GM20000 (cell line): Measurements from ENCODE around the gene AOAH.
A peak's percentile ranks its signal among the peaks of the same experiment; 100 is the strongest.
"Not testable (repeated sequence)": the region's sequence is repeated elsewhere in the genome, so short reads cannot be mapped to it uniquely, and the experiment has no call there.

Experiments used
- DNase-seq: peaks from one replicate; pipeline ENCODE4 v3.0.0; 2012; ENCODE audit warnings: low spot score
- CTCF ChIP-seq: IDR thresholded peaks from 2 replicates; pipeline ENCODE4 v1.5.1; 2012; ENCODE audit warnings: mild to moderate bottlenecking, control low read depth; ENCODE audit errors: extremely low read depth, missing control alignments

Gene AOAH

GRCh38 chr7:36711256-36711655, 13.0 kb downstream of the AOAH start:
- no peak for DNase-seq
- TF ChIP-seq CTCF, result no peak

- TF ChIP-seq CTCF, result no peak
- no peak for DNase-seq
These were observed 14.0 kb downstream of the AOAH start for GRCh38 chr7:36710186-36710791.

- no peak for TF ChIP-seq CTCF
- DNase-seq, result no peak
These were observed 15.5 kb downstream of the AOAH start for GRCh38 chr7:36708767-36709166.

- no peak for DNase-seq
- no peak for TF ChIP-seq CTCF
These were observed 16.4 kb downstream of the AOAH start for GRCh38 chr7:36707898-36708297.

- DNase-seq, result no peak
- no peak for TF ChIP-seq CTCF
These were observed 16.8 kb downstream of the AOAH start for GRCh38 chr7:36707465-36707864.

- not testable (repeated sequence) for DNase-seq
These were observed 20.4 kb downstream of the AOAH start for GRCh38 chr7:36703860-36704259.

- no peak for TF ChIP-seq CTCF
These were observed 31.8 kb downstream of the AOAH start for GRCh38 chr7:36692456-36692855.

GRCh38 chr7:36691983-36692382, 32.3 kb downstream of the AOAH start:
- no peak for TF ChIP-seq CTCF
- DNase-seq, result no peak

More at GRCh38 chr7:36692456-36692855, 31.8 kb downstream of the AOAH start:
- DNase-seq, result peak; percentile 36
